Liver (tissue), 3 donors: ENCODE data around the gene REPS2.

Source experiments
- EGR1 ChIP-seq, 2 donors: IDR thresholded peaks; 2 replicates each; pipeline ENCODE4 v1.6.1; 2016 to 2018; ENCODE audit warnings: antibody characterized with exemption in 2 of 2, low read depth in 2 of 2
- FOXA1 ChIP-seq: IDR thresholded peaks from 2 replicates; pipeline ENCODE4 v1.6.1; 2016; ENCODE audit warnings: antibody characterized with exemption
- HNF4G ChIP-seq: IDR thresholded peaks from 2 replicates; pipeline ENCODE4 v1.6.1; 2016; ENCODE audit warnings: antibody characterized with exemption
- JUND ChIP-seq, 2 donors: IDR thresholded peaks; 2 replicates each; pipeline ENCODE4 v1.6.1; 2016; ENCODE audit warnings: antibody characterized with exemption in 2 of 2
- TAF1 ChIP-seq: conservative IDR thresholded peaks from 2 replicates; pipeline ENCODE4 v1.6.1; 2016; ENCODE audit warnings: antibody characterized with exemption, mild to moderate bottlenecking
- YY1 ChIP-seq: IDR thresholded peaks from 2 replicates; pipeline ENCODE4 v1.6.1; 2016; ENCODE audit warnings: antibody characterized with exemption, mild to moderate bottlenecking
- TF ChIP-seq, protein P1 (sequence below): fragments of 150-350 bp; IDR thresholded peaks from 2 replicates; pipeline ENCODE4 v1.5.1; 2017; ENCODE audit warnings: improper control_type of control experiment, low read depth, low read length; ENCODE audit not compliant: missing input control
- TF ChIP-seq, protein P2 (sequence below): IDR thresholded peaks from 2 replicates; pipeline ENCODE4 v1.6.1; 2016; ENCODE audit warnings: antibody characterized with exemption
- donor health status: healthy.
- donor health status: healthy.

DNA sequence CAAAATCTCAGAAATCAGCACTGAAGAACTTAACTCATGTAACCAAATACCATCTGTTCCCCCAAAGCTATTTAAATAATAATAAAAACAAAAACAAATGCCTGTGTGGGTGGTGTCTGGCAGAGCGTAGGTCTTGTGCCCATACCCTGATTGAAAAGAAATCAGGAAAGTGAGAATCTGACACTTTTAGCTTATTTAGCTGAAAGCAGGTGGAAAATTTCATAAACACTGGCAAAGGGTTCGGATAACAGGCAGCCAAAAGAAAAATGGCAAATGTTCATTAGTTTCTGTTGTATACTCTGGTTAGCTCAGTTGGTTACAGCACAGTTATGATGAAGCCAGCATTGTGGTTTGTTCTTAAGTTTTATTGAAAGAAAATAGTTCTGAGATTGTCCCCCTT is 48.3 kb downstream of the REPS2 start:
- TF ChIP-seq, protein P1, sequence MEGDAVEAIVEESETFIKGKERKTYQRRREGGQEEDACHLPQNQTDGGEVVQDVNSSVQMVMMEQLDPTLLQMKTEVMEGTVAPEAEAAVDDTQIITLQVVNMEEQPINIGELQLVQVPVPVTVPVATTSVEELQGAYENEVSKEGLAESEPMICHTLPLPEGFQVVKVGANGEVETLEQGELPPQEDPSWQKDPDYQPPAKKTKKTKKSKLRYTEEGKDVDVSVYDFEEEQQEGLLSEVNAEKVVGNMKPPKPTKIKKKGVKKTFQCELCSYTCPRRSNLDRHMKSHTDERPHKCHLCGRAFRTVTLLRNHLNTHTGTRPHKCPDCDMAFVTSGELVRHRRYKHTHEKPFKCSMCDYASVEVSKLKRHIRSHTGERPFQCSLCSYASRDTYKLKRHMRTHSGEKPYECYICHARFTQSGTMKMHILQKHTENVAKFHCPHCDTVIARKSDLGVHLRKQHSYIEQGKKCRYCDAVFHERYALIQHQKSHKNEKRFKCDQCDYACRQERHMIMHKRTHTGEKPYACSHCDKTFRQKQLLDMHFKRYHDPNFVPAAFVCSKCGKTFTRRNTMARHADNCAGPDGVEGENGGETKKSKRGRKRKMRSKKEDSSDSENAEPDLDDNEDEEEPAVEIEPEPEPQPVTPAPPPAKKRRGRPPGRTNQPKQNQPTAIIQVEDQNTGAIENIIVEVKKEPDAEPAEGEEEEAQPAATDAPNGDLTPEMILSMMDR: no peak
- no peak for TF ChIP-seq EGR1 (IDR thresholded peaks at IDR 0.05; ENCODE audit: low read depth in 2 of 2)
- no peak for TF ChIP-seq FOXA1
- no peak for TF ChIP-seq YY1
- no peak for TF ChIP-seq HNF4G
- TF ChIP-seq, protein P2, sequence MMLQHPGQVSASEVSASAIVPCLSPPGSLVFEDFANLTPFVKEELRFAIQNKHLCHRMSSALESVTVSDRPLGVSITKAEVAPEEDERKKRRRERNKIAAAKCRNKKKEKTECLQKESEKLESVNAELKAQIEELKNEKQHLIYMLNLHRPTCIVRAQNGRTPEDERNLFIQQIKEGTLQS: no peak
- TF ChIP-seq TAF1: no peak
- TF ChIP-seq JUND (IDR thresholded peaks at IDR 0.05): no peak
